HG03469 (cell line): ENCODE data around the gene ADAMTS6.

ENCODE experiments used
- ATAC-seq: cut with Tn5 transposase; IDR thresholded peaks from one replicate; pipeline ENCODE4 v1.9.1; 2021; ENCODE audit warnings: mild to moderate bottlenecking, moderate library complexity, moderate number of reproducible peaks; ENCODE audit not compliant: unreplicated experiment

ADAMTS6 gene

DNA sequence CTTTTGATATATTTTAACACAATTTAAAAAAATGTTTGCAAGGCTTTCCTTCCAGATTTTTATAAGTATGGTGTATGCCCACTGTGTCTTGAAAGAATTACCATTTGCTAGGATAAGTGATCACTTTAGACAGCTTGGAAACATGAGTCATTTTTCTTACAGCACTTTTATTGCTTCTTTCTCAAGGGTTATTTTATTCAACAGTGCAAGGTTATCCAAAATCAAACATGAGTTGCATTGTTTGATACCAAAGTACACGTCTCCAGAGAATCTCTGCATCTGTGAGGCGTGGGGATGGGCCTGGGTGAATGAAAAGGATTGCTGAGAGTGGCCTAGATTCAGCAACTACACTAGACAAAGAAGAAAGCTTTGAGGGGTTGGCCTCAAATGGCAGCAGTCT, 329.6 kb downstream of the ADAMTS6 start:
- no peak for ATAC-seq

DNA sequence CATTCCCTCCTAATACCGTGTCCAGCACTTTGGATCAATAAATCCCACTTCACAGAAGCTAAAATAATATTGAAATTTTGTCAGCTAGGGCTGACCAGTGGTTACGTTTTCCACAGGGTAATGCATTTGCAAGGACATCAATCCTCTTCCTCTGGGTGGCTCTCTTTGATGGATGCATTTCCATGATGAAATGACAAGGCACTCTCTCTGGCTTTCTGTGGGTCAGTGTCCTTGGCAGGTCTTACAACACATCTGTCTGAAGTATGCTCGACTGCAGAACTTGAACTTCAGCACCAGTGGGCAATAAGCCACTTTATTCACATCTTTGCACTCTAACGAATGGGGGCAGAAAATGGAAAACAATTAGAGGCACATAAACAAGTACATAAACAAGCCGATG, 330.1 kb downstream of the ADAMTS6 start:
- ATAC-seq = no peak

DNA sequence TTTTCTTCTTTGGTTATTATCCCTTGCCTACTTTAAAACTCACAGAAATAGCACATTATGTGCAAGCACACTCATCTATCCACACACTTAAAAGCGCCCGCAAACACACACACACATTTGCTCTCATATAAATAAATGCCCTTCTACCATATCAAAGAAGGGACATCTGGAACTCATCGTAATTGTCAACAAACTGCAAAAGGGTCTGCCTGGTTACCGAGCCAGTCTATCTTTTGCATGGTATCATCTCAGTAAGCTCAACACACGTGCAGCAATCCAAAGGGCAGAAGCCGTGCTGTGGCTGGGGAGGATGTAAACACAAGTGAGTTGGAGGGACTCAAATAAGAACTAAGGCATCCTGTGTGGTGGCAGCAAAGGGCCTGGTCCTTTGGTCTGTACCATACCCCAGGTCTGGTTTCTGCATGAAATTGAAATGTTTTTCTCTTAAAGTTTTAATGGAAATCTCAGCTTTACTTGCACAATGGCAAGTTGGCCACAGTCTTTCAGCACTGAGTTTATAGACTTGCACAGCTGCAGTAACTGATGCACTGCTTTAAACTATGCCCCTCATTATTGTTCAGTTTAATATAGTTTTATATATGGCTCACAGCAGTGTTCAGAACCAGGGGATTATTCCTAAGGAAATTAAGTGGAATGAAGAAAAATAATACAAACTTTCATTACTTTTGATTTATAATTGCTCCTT, 331.0 kb downstream of the ADAMTS6 start:
- no peak for ATAC-seq

DNA sequence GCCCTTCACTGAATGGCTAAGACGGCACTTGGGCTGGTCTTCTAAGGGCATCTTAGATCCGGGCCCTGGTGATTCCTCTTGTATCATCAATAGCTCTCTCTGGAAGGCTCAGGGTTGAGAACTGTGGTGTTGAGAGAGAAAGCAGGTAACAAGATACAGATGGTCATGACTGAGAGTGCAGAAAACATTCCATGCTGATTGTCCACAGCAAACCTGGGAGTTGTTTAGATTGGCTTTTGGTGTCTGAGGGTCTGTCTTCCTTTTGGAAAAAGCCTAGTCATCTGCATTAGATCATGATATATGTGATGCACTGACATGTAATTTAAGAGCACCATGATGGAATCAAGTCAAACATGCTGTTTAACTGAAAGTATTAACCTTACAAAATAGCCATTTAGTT, 331.9 kb downstream of the ADAMTS6 start:
- ATAC-seq = no peak

DNA sequence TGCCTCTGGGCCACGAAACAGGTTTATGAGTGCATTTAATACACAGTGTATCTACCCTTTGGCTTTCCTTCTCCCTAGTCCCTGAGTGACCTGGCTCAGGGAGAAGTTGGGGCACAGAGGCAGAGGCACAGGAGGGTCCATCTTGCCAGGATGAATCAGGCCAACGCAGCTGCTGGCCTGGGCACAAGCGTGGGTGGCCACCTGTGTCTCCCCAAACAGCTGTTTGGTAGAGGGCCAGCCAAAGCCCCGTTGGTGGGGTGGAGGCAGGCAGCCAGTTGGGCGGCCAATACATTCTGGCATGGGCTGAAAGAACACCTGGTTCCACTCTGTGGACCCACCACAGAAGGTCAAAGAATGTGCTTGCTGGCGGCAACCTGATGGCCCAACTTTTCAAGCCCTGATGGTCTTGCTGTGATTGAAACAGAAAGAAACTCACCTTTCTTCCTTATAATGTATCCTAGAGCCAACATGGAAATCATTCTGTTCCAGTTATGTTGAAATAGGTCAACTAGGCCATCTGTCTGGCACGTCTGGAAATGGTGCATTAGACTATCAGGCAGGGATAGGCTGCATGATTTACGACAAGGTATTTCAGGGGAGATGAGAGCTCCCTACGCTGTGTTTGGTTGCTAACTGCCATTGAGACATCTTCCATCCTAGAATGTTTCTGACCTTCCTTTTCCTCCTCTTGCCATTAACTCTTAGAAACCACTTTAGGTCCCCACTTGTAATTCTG, 337.4 kb downstream of the ADAMTS6 start:
- ATAC-seq = no peak

- ATAC-seq = no peak
These were observed 339.2 kb downstream of the ADAMTS6 start for GRCh38 chr5:65142511-65143011.

GRCh38 chr5:65142016-65142415, 339.7 kb downstream of the ADAMTS6 start:
- no peak for ATAC-seq

GRCh38 chr5:65141493-65141892, 340.2 kb downstream of the ADAMTS6 start:
- ATAC-seq = no peak

DNA sequence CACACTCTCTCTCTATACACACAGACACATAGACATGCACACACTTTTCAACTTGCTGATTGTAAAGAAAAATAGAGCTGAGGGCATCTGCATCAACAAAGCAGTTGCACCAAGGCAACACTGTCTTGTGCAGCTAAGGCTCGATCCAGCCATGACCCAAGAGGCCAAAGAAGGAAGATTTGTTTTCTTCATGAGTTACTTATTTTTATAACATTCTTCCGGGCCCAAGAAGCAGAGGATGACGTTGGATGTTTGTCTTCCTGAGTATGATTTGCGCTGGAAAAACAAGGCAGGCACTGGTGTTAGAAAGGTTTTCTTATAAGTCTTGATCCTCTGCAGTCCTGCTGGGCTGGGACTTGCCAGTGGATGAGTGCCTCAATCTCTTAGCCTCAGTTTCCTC, 344.1 kb downstream of the ADAMTS6 start:
- no peak for ATAC-seq

DNA sequence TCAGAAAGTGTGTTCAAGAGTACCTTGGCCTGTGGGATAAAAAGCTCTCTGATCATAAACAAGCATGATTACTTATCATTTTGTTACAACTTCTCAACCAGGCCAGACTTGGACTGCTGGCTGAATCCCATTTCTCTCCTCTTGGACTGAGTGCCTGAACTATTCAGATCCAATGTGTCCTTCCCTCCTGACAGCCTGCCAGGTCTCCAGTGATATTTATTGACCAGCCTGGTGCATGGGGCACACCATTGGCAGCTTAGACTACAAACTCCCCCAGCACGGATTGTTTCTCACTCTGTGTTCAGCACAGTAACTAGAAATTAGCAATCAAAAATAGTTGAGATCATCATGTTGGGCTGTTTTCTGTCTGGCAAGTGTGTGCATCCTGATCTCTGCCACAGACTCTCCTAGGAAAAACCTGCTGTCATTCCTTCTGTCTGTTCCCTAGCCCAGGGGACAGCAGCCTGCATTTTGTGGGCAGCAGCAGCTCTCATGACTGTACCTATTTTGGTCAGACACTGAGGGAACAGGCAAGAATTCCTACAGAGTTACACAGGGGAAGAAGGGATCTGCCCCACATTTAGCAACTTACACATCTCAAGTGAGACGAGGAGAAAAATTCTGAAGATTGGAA, 348.1 kb downstream of the ADAMTS6 start:
- no peak for ATAC-seq

DNA sequence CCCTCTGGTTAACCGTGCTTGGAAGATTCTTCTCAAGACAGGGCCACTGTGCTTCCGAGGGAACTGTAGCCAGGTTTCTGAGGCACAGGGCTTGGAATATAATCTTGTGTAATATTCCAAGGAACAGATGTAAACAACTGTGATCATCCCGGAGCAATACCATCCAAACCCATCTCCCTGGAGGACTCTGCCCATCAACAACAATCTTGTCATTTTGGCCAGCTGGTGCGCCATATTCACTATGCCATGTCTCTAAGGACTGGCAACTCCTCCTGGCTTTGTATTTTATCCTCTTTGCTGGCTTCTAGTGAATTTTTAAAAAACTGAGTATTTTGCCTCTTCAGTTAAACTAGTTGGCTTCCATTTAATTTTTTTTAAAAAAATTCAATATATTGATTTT, 349.3 kb downstream of the ADAMTS6 start:
- no peak for ATAC-seq

GRCh38 chr5:65128226-65128625, 353.5 kb downstream of the ADAMTS6 start:
- ATAC-seq = no peak

DNA sequence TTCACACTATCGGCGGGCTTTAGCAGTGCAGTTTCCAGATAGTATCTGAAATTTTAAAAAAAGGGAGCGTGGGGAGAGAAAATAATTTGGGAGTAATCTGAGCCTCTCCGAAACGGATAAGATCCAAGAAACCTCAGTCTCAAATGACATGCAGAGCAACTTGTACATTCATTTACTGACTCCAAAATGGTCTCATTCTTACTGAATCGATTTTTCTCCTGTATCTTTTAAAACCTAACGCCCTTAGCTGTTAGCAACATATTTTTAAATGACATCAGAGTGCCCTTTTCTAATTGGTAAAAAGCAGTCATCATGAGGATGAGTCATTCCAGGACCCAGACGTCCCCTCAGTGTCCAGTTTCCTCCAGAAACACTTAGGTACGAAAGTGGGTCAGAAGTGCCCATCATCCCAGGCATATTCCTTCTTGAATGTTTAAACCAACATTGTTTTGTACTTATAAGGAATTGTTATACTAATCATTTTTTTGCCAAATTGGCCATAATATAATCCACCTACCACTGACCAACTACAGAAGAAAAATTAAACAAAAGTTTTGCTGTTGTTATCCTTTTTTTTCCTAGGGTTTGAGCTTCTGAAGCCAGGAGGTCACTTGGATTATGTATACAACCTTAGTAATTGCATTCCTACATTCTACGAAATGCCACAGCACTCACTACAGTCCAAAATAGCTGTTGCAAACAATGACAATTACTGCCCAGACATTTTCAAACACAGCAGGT, 354.4 kb downstream of the ADAMTS6 start:
- no peak for ATAC-seq

- no peak for ATAC-seq
These were observed 355.1 kb downstream of the ADAMTS6 start for GRCh38 chr5:65126542-65127069.

DNA sequence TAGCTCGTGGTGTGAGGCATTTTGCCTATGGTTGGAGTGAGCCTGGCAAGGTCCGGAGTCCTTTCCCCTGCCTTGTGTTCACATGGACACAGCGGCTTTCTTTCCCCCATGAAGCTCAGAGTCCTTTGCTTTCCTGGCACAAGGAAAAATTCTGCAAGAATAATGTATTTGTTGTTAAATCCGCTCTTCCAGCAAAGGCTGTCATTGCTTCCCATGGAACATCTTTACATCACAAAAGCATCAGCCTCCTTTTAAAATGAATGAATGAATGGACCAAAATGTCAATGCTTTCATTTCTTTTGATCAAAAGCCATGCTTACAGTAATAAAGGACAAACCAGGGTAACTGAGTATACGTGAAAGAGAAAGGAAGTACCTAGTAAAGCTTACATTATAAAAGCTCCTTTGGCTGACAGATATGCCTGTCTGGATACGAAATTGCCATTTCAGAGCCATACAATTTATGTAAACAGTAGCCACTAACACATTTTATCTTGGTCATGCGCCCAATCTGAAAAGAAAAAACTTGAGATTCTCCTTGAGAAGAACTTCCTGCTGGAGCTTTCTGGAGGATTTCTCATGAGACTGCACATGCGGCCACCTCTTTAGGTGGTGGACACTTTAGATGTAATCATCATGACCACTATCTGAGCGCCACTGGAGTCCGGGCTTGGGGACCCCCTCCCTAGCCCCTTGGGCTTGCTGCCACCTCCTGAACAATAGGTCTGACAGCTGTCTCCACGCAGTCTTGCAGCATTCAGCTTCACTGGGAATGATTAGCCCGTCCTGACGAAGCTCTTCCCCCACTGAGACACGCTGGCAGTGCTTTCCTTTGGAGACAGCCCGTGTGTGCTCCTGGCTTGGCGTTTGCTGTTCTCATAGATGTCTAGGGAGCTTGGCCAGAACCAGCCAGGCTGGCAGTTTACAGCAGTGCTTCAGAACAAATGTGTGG, 355.9 kb downstream of the ADAMTS6 start:
- no peak for ATAC-seq

GRCh38 chr5:65121880-65122436, 359.8 kb downstream of the ADAMTS6 start:
- no peak for ATAC-seq

GRCh38 chr5:65120371-65120967, 361.3 kb downstream of the ADAMTS6 start:
- no peak for ATAC-seq

GRCh38 chr5:65117525-65117924, 364.2 kb downstream of the ADAMTS6 start:
- ATAC-seq = no peak

DNA sequence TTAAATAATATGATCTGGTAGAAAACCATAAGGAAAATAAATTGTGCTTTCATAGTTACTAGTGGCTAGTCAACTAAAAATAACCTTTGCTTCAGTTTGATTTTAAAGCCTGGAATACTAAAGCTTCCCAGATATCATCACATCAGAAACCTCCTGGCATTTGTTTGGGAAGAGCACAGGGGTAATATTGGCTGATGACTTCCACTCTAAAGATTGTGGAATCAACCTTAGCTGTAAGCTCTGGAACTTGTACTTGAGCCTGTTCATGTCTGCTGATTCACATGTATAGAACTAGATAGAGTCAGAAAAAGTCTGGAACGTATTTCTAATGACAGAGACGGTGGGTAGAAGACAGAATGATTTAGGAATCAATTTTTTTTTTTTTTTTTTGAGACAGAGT, 367.9 kb downstream of the ADAMTS6 start:
- ATAC-seq = no peak
